ENCODE measurements around the gene TBPL1.

Gene TBPL1

DNA sequence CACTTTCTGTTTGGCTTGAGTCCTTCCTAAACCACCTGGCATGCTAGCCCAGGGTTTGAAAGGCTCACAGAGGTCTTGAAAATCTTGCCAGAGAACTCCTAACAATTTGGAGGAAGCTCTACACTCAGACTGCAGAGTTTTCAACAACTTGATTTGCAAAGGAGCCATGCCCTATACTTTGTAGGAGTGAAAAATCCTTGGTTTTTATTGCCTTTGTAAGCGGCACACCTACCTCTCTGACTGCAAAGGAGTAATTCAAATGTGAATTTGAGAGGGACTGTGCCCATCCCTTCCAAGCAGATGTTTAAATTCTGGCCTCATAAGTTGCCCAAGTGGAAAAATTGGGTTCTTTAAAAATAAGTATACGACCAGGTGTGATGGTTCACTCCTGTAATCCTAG lies 58.0 kb downstream of the TBPL1 start:
- no peak for DNase-seq

DNA sequence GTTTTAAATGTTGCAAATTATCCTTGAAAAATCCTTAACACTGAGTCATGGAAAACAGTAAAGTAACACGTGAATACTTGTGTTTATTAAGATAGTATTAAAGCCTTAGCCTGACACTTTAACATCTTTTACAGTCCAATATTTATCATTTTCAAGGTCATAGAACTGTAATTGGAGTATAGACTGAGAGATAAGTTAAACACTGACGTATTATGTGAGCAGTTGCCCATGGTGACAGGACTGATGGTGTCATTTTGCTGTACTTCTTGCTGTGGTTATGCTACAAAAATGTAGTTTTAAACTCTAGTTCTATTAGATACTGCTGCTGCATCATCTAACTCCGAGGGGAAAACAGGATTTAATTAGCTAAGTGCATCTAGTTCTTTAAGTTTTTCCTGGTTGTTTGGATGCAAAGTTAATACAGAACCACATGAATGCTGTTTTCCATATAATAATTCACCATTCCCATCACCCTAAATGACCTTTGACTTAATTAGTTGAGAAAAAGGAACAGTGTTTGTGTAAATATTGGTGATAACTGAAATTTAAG lies 61.6 kb downstream of the TBPL1 start:
- DNase-seq = no peak

DNA sequence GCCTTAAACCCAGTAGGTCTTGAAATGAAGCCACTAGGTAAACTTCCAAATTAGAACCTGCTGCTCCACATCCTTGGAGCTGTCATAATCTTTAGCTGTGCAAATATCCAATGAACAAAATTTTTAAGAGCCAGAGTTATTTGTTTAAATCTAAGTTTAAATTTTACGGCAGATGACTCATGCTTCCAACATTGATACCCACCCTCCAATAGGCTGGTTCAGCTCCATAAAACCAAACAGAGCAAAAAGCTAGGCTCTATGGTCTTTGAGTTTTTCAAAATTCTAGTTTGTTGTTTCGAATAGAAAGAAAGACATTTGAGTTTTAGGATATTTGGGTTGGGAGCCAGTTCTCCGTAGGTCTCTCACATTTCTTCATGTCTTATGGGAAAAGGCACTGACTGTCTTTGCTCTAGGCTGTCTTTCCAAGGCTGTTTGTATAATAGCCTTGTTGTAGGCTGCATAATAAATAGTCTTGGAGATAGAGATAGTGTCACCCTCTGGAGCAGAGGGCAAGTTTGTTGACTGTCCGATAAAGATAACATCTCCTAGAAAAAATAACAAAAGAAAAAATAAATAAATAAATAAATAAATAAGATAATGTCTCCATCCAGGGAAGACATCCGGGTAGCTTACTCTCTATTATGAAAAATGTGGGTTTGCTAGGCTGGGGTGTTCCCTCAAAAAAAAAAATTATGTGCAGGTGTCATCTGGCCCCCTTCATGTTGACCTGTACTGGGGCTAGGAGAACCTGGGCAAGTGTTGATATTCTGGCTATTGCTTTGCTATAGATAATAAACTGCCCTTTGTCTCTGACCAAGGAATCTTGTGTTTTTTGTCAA lies 62.9 kb downstream of the TBPL1 start:
- DNase-seq = no peak

GRCh38 chr6:134016558-134016814 lies 63.5 kb downstream of the TBPL1 start:
- DNase-seq = no peak

DNA sequence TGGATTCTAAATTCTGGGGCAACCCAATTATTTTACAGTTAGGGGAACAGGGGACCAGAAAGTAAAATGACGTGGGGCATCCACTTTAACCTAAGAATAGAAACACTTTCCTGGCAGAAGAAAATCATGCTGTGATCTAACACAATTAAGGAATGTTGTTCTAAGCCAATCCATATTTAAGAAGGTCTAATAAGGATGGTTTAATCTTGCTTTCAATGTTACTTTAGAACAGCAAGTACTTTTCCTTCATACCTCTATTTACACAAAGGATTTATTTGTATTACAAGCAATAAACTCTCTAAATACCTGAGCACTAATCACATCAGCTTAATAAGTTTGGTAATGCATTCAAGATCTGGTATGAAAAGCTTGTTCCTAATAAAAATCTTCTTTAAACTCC lies 67.0 kb downstream of the TBPL1 start:
- no peak for DNase-seq

GRCh38 chr6:134020543-134020942 lies 67.5 kb downstream of the TBPL1 start:
- no peak for DNase-seq

GRCh38 chr6:134020968-134021367 lies 67.9 kb downstream of the TBPL1 start:
- no peak for DNase-seq

DNA sequence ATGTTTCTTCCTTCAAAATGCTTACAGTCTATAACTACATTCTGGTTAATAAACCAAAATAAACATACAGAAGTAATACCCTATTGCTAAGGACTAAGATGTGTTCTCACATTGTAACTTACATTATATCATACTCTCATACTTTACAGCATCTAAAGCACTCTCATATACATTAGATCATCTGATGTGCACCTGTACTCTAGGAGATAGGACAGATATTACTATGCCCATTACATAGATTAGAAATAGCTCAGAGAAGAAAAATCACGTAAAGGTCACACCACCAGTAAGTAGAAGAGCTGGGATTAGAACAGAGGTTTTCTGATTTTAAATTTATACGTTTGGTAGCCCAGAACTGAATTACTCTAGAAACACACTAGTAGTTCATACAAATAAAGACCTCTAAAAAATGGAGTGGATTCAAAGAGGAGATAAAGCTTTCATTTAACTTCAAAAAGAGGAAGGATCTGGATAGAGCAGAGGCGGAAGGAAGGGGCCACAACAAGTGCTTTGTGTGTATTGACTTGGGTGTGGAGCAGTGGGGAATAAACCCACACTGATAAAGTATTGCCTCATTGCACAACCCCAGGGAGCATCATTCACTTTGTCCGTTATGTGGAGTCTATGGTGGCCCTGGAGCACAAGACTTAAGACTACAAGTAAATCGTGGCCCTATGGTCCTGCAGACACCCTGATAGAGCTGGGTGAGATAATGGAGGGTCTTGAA lies 68.5 kb downstream of the TBPL1 start:
- no peak for DNase-seq

GRCh38 chr6:134022650-134023049 lies 69.6 kb downstream of the TBPL1 start:
- no peak for DNase-seq

DNA sequence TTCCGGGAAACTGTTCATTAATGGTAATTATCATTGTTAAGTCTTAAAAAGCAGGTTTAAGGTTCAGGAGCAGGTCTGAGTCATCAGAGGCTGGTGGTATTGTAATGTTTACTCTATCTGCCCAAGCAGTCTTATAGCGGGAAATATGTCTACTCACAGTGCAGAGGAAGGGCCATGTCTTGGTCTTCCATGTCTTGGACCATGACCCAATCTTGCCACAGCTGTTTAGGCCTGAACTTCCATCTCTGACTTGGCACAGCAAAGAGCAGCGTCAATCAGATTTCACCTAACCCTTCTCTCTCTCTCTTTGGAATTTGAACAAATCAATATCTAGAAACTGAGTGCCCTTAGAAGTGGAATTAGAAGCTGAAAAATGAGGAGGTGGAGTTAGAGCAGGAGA lies 73.6 kb downstream of the TBPL1 start:
- DNase-seq = no peak

DNA sequence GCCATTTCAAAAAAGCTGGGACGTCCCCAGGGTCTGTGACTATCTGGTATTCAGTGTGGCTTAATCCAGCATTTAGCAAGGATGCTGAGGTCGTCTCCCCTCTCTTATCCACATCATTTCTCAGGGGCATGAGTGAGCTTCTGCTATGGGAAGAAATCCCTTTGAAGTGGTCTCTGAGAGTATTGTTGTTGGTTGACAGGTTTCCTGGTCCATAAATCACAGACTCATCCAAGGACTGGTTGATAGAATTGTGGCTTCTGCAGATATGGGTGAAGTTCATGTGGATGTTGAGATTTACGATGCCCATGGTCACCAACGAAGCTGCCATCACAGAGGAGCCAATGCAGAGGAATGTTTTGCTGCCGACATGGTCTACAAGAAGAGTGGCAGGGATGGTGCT lies 75.4 kb downstream of the TBPL1 start:
- DNase-seq = no peak

DNA sequence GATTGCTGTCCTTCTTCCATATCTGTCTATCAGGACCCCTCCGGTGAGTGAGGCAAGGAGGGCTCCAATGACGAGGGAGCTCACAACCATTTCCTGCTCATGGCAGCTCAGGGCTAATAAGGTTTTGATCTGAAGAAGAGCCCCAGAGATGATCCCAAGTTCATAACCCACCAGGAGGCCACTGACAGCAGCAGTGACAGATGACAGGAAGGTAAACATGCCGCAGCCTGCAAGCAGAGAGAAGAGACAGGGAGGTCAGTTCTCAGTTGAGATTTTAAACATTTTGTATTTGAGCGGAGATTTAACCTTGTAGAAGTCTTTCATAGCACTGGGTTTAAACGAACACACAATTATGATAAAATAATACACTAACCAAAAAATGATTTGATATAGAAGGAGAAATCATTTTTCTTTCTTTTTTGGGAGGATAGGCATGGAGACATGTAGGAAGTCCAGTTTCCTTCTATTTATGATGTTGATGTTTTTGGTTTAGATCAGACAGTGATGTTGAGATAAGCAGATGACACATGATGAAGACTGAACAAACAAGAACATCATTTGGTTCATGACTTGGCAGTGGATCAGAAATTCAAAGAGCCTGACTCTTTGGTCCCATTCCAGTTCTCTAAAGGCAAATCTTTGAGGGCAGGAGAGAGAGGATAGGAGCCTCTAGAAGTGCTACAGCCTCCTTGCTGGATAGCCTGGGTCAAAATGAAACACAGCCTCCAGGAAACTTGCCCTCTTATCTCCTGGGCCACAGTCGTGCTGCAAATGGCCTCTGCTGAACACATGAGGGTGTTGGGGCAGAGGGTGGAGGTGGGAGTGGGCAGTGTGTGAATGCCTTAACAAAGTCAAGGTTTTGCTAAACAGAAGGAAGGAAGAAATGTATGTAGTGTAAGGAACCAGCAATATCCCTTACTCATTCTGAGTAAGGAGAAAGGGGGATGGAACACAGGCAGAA lies 76.8 kb downstream of the TBPL1 start:
- DNase-seq = no peak

DNA sequence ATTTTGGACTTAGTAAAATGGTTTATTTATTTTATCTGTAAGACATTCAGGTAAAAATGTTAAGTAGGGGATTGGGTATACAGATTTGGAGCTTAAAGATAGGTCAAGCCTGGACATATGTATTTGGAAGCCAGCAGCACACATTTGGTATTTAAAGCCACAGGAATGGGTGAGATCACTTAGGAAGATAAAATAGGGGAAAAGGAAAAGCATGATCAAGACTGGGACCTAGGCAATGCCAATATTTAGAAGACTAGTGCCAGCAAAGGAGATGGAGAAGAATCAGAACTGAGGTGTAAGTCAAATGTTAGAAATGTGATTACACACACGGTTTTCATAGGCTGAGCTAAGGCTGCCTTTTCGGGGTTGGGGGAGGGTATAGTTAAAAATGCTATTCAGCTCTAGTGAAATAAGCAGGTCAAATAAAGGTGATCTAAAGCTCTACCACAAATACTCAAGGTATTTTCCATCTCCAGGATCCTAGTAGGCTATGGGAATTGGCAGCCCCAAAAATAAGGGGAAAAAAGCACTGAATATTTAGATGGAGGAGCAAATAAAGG lies 78.8 kb downstream of the TBPL1 start:
- DNase-seq = no peak

DNA sequence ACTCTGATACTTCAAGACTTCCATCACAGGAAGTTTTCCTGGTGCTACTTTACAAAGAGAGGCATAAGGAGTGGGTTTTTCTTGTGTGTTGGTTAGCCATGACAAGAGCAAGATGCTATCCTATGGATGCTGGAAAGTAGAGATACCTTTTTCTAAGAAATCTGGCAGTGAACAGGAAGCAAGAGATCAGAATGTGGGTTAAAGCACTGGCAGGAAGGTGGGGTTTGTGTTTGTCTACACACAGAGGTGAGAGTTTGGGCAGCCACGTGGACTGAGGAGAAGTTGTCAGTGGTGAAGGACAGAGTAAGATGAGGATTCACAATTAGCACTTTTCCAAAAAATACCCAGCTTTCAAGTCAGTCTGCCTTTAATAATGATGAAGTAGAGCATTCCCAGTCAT lies 81.5 kb downstream of the TBPL1 start:
- DNase-seq = no peak

DNA sequence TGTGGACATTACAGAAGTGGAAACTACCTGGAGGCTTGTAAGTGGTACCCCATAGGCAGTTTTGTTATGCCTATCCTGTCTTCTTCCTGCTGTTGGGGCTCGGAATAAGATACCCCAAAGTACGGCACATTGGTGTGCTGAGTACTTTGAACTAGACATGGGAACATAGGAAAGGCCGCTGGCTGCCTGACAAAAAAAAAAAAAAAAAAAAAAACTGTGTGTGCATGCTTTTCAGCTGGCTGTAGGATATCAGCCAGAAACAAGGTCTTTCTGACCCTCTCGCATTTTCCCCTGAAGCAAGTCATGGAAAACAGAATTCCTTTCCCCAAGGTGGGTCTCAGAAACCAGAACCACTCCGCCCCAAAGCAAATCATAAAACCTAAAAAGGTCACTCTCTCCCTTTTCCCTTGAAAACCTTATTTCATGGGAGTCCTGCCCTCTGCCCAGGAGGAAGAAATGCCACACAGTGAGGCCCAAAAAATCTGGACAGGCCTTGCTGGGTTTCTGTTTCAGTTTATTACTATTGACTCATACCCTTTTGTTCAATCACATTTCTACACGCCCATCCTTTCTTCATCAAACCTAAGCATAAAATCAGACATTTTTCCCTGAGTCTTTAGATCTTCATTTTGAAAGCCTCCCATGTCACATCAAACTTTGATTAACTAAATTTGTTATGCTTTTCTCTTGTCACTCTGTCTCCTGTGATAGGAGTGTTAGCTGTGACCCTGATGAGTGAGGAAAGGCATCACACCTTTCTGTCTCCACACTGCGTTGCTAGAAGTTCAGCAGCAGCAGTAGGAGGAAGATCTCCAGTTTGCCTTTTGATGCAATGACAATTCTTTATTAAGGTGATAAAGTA lies 82.2 kb downstream of the TBPL1 start:
- no peak for DNase-seq

DNA sequence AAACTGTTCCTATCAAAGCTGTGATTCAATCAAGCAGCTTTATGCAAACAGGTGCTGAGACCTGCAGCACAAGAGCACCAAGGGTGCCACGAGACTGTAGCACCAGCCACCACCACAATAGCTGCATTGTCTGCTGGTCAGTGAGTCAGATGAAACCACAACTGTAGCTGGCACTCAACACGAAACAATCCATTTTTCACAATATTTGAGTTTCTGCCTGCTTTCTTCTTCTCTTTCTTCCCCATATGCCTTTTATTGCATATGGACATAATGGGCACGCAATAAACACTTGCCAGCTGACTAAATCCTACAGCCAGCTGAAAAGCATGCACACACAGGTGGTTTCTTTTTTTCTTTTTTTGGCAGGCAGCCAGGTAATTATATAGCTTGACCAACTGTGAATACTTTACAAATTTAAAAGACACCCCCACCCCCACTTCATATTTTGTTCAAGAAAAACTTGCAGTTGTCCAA lies 82.8 kb downstream of the TBPL1 start:
- no peak for DNase-seq

DNA sequence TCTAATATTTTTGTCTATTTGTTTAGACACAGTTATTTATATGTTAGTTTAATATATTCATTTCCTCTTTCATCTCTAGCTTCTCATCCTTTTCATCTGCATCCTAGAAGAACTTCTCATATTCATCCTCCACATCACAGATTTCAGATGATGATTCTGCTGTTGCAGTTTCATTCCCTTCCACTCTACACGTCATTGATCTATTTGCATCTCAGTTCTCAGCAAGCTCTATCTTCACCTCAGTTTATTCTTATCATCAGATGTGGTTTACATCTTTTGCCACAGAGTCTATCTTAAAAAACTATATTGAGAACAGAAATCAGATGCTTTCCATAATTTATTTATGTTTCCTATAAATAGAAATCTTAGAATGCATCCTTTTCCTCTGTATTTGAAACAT lies 86.1 kb downstream of the TBPL1 start:
- DNase-seq = no peak
